PC-3 (cell line): ENCODE results near the gene ASIC3. TPM values are rescaled to one million over a fixed set of nuclear protein-coding genes. Genes with fewer than 3 reads are reported as not detected.

Source experiments
- ATAC-seq: fragments of 200-7000 bp; cut with Tn5 transposase; 2 replicates; pipeline ENCODE4 v1.9.1; 2020; ENCODE audit warnings: mild to moderate bottlenecking, moderate library complexity
- BruUV-seq: library from RNA; stranded (reverse); fragments of 400-500 nt; replicated peaks from 2 replicates; lab custom pipeline; 2021; lab: Mats Ljungman, UMichigan
- CTCF ChIA-PET: fragments of 300-600 bp; sonication (Branson Sonifier 250); formaldehyde crosslinking; loops from one replicate; lab custom pipeline; 2022; ENCODE audit warnings: antibody characterized with exemption; lab: Charles Lee
- POLR2A ChIA-PET: fragments of 300-600 bp; sonication (Branson Sonifier 250); formaldehyde crosslinking; loops from one replicate; lab custom pipeline; 2022; ENCODE audit warnings: antibody characterized with exemption; ENCODE audit not compliant: unreplicated experiment; lab: Charles Lee
- DNase-seq: peaks from one replicate; pipeline ENCODE4 v3.0.0-alpha.2; 2015
- H2AFZ ChIP-seq: fragments of 300-600 bp; sonication (generic); 2 replicates; pipeline ENCODE4 v1.6.0; 2016; ENCODE audit warnings: antibody characterized with exemption, low read length
- H3F3A ChIP-seq: fragments of 300-600 bp; sonication (generic); one replicate; pipeline ENCODE4 v1.6.0; 2017; ENCODE audit warnings: antibody characterized with exemption, low read length, control low read depth, mild to moderate bottlenecking; ENCODE audit not compliant: unreplicated experiment
- H3K27ac ChIP-seq: fragments of 300-600 bp; sonication (generic); 2 replicates; pipeline ENCODE4 v1.5.1; 2016; ENCODE audit warnings: mild to moderate bottlenecking, low read length
- H3K27me3 ChIP-seq: fragments of 300-600 bp; sonication (generic); 2 replicates; pipeline ENCODE4 v1.6.1; 2016; ENCODE audit warnings: low read length, mixed read lengths
- H3K36me3 ChIP-seq: fragments of 300-600 bp; sonication (generic); 2 replicates; pipeline ENCODE4 v1.6.1; 2016; ENCODE audit warnings: low read depth, mixed run types, low read length, mixed read lengths
- H3K4me1 ChIP-seq: fragments of 300-600 bp; sonication (generic); 2 replicates; pipeline ENCODE4 v1.5.1; 2016; ENCODE audit warnings: low read length; ENCODE audit not compliant: insufficient read depth
- H3K4me2 ChIP-seq: fragments of 300-600 bp; sonication (generic); 2 replicates; pipeline ENCODE4 v1.6.0; 2016; ENCODE audit warnings: low read length
- H3K4me3 ChIP-seq: fragments of 300-600 bp; sonication (generic); 2 replicates; pipeline ENCODE4 v1.5.1; 2016; ENCODE audit warnings: mild to moderate bottlenecking, low read length, mixed read lengths
- H3K79me2 ChIP-seq: fragments of 300-600 bp; sonication (generic); 2 replicates; pipeline ENCODE4 v1.6.1; 2017; ENCODE audit warnings: low read length, mixed read lengths
- H3K9ac ChIP-seq: fragments of 300-600 bp; sonication (generic); 2 replicates; pipeline ENCODE4 v1.6.0; 2016; ENCODE audit warnings: mild to moderate bottlenecking, low read length
- H3K9me2 ChIP-seq: fragments of 300-600 bp; sonication (generic); replicated peaks from 2 replicates; pipeline ENCODE4 v1.6.1; 2016; ENCODE audit warnings: mixed run types, low read length, mixed read lengths
- H3K9me3 ChIP-seq: fragments of 300-600 bp; sonication (generic); 2 replicates; pipeline ENCODE4 v1.6.1; 2016; ENCODE audit warnings: low read length, mixed read lengths
- H4K20me1 ChIP-seq: fragments of 300-600 bp; sonication (generic); 2 replicates; pipeline ENCODE4 v1.6.1; 2016; ENCODE audit warnings: low read length, mixed read lengths
- EZH2 ChIP-seq: fragments of 300-600 bp; sonication (generic); IDR thresholded peaks from one replicate; pipeline ENCODE4 v1.6.1; 2017; ENCODE audit warnings: antibody characterized with exemption, mild to moderate bottlenecking, low read length; ENCODE audit not compliant: unreplicated experiment
- EZH2phosphoT487 ChIP-seq: fragments of 300-600 bp; sonication (generic); IDR thresholded peaks from 2 replicates; pipeline ENCODE4 v1.6.1; 2018; ENCODE audit warnings: mild to moderate bottlenecking, antibody characterized with exemption, low read length, borderline replicate concordance
- intact Hi-C: fragments of 100-400 bp; cut with micrococcal nuclease; formaldehyde crosslinking; loops from 2 replicates; pipeline ENCODE4 v1.9.0; 2023
- total RNA-seq: library from RNA; depleted of rRNA; stranded (reverse); fragments of >200 nt; gene quantifications from 2 replicates; pipeline ENCODE4 v1.2.3, GENCODE V29; 2014
- TF ChIP-seq, protein P1 (sequence below): fragments of 300-600 bp; sonication (generic); conservative IDR thresholded peaks from 2 replicates; pipeline ENCODE4 v1.5.1; 2017; ENCODE audit warnings: antibody characterized with exemption, low read depth, mild to moderate bottlenecking, low read length

ASIC3 gene
- total RNA-seq, 1 experiment from 2014 or later = 1.7 TPM

DNA sequence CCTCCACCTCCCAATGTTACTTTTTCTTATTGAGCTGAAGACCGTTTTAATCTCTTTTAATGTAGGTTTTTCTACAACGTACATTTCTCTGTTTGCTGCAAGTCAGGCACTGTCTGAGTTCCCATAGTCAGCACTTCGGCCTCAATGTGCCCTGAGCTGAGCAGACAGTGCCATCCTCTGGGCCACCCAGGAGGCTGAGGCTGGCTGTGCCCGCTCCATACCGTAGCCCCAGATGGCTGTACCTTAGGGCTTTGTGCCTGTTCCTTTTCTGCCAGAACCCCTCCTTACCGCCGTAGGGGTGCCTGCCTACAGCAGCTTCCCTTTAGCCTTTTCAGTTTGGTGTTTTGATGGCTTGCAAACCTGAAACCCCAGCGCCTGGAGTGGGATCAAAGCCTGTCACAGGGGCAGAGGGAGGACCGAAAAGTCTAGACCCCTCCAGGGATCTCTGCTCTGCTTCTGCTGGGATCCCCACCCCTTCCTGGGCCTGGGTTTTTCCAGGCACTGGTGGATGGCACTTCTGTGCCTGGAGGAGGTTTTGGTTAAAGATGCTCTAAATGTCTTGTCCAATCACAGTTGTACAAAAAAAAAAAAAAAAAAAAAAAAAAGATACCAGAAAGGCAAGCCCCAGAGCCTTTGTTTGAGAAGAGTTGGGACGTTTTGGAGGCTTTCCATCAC is 46.9 kb downstream of the ASIC3 start:
- Histone ChIP-seq H3K79me2 (peaks cover 94% of the 10 kb centered on the region), H4K20me1 (peaks cover 31% of the 10 kb centered on the region), H3K9ac (no peak overlapping the region), H3K36me3 (no peaks in the 10 kb centered on the region; the same call in 1 of the 2 replicates), H3K9me3 (no peaks in the 10 kb centered on the region), H3K4me1 (no peaks in the 10 kb centered on the region), H2AFZ (no peak overlapping the region), H3F3A (no peaks in the 10 kb centered on the region), H3K4me3 (no peak overlapping the region), H3K4me2 (no peak overlapping the region), H3K27ac (no peak overlapping the region), H3K9me2 (no peaks in the 10 kb centered on the region), H3K27me3 (no peaks in the 10 kb centered on the region)
- ChIA-PET POLR2A (no interaction called here), CTCF (no interaction called here)
- intact Hi-C loops = no loop called here
- no TSS peak for BruUV-seq
- ATAC-seq (peak; percentile 42), DNase-seq (no peak)
- TF ChIP-seq EZH2 = no peak
- TF ChIP-seq, protein P1, sequence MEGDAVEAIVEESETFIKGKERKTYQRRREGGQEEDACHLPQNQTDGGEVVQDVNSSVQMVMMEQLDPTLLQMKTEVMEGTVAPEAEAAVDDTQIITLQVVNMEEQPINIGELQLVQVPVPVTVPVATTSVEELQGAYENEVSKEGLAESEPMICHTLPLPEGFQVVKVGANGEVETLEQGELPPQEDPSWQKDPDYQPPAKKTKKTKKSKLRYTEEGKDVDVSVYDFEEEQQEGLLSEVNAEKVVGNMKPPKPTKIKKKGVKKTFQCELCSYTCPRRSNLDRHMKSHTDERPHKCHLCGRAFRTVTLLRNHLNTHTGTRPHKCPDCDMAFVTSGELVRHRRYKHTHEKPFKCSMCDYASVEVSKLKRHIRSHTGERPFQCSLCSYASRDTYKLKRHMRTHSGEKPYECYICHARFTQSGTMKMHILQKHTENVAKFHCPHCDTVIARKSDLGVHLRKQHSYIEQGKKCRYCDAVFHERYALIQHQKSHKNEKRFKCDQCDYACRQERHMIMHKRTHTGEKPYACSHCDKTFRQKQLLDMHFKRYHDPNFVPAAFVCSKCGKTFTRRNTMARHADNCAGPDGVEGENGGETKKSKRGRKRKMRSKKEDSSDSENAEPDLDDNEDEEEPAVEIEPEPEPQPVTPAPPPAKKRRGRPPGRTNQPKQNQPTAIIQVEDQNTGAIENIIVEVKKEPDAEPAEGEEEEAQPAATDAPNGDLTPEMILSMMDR = no peak
- no peak for TF ChIP-seq EZH2phosphoT487

DNA sequence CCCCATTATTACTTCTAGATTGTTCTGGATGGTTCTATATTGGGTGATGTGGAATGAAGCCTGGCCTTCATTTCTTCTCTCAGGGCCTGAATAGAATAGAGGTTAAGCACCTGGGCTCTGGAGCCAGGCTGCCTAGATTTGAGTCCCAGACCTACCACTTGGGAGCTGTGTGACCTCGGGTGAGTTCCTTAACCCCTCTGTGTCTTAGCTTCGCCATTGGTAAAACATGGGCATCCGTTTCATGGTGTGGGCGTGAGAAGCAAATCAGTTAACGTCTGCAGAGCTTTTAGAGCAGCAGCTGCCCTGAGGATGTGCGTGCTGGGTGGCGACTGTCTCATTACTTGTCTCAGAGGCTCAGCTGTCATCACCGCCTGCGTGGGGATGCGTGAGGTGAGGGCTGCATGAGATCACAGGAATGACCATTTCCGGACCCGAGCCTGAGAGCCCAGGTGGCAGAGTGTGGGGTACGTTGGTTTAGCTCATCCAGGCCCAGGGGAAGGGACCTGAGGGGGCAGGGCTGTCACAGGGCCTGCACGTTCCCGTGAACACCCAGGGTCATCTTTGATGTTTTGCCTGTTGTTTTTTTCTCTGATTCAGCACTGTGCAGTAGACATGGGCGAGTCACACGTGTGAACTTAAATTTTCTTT is 47.6 kb downstream of the ASIC3 start:
- no peaks in the 10 kb centered on the region for H3K9me3 ChIP-seq
- no peak overlapping the region for H3K4me2 ChIP-seq
- H3K79me2 ChIP-seq = peaks cover 93% of the 10 kb centered on the region
- H3K9me2 ChIP-seq = no peaks in the 10 kb centered on the region
- no peaks in the 10 kb centered on the region; the same call in 1 of the 2 replicates for H3K36me3 ChIP-seq
- TF ChIP-seq EZH2 (no peak), EZH2phosphoT487 (no peak)
- TF ChIP-seq, protein P1 = no peak
- no peaks in the 10 kb centered on the region for H3K27me3 ChIP-seq
- no TSS peak for BruUV-seq
- peaks cover 30% of the 10 kb centered on the region for H4K20me1 ChIP-seq
- H3K9ac ChIP-seq = no peak overlapping the region
- H3F3A ChIP-seq = no peaks in the 10 kb centered on the region
- intact Hi-C loops = no loop called here
- no peak for DNase-seq
- no peak overlapping the region for H2AFZ ChIP-seq
- no peak overlapping the region for H3K27ac ChIP-seq
- H3K4me1 ChIP-seq = no peaks in the 10 kb centered on the region
- no peak for ATAC-seq
- H3K4me3 ChIP-seq = no peak overlapping the region
- ChIA-PET POLR2A (no interaction called here), CTCF (no interaction called here)
